HG03039 (cell line): Measurements from ENCODE around the gene EEF2K.
A peak's percentile ranks its signal among the peaks of the same experiment; 100 is the strongest.
"Not testable (repeated sequence)": the region's sequence is repeated elsewhere in the genome, so short reads cannot be mapped to it uniquely, and the experiment has no call there.

Experiments
- ATAC-seq: cut with Tn5 transposase; IDR thresholded peaks from one replicate; pipeline ENCODE4 v1.9.1; 2021; ENCODE audit warnings: mild to moderate bottlenecking, moderate library complexity; ENCODE audit not compliant: unreplicated experiment

The EEF2K gene

GRCh38 chr16:22206013-22206841, at the start of gene EEF2K:
EEF2K (plus strand) TSS chr16:22206278; CDS start chr16:22225730, 19,452 bp downstream.
- peak; percentile 67 for ATAC-seq

- ATAC-seq, result no peak
Measured at GRCh38 chr16:22161401-22161800, 44.7 kb upstream of the EEF2K start.

GRCh38 chr16:22161999-22162655, 44.0 kb upstream of the EEF2K start, which contains the start of gene SDR42E2:
SDR42E2 (plus strand) TSS chr16:22162506; CDS start chr16:22165583, 3,077 bp downstream.
- no peak for ATAC-seq

- no peak for ATAC-seq
Measured at GRCh38 chr16:22162656-22163009, 43.4 kb upstream of the EEF2K start.

- no peak for ATAC-seq
Measured at GRCh38 chr16:22163806-22164205, 42.3 kb upstream of the EEF2K start.

DNA sequence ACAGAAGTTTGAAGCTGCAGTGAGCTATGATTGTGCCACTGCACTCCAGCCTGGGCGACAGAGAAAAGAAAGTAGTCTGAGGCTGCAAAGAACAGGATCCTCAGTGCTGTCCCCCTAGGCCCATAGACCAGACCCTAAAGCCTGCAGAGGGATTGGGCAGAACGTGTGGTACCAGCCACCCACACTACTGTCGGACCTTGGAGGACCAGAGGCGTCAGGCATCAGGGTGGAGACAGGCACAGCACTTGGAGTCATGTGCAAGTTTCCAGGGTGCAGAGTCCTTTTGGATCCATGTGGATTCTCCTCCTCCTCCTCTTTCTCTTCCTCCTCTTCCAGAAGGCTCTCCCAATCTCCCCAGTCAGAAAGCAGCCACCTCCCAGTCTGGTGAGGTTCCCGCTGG, 41.6 kb upstream of the EEF2K start:
- no peak for ATAC-seq

DNA sequence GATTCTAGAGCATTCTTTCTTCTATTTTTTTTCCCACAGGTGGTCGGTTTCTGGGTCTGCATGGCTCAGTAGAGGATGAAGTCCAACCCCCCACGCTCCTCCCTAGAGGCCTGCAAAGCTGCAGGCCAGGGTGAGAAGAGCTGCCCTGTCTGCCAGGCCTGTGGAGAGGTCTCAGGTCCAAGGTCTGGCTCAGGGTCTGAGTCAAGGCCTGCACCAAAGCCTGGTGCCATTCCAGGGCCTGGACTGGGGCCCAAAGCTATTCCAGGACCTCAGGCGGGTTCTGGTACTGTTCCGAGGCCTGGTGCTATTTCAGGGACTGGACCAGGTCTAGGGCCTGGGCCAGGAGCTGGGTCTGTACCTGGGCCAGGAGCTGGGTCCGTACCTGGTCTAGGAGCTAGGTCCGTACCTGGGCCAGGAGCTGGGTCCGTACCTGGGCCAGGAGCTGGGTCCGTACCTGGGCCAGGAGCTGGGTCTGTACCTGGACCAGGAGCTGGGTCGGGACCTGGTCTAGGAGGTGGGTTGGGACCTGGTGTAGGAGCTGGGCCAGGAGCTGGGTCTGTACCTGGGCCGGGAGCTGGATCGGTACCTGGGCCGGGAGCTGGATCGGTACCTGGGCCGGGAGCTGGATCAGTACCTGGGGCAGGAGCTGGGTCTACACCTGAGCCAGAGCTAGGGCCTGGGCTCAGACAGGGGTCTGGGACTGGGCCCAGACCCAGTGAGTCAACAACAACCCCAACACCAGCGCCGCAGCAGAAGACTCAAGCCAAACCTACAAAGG, 40.4 kb upstream of the EEF2K start:
- ATAC-seq, result no peak

DNA sequence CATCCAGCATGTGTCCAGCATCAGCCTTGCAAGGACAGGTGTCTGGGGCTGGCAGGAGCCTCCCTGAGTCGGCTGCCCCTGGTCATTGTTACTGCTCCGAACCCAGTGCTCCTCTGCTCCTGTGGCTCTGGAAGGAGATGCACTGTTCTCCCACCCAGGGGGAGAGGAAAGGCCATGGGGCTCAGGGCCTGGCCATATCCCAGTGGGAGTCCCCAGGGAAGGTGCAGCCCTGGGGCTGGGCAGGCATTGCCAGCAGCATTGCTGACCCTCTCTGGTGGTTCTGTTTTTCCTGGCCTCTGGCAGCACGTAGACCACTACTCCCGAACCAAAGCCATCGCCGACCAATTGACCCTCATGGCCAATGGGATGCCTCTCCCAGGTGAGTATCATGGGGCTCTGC, 34.1 kb upstream of the EEF2K start:
- no peak for ATAC-seq

- ATAC-seq, result not testable (repeated sequence)
Measured at GRCh38 chr16:22172642-22173041, 33.4 kb upstream of the EEF2K start.

DNA sequence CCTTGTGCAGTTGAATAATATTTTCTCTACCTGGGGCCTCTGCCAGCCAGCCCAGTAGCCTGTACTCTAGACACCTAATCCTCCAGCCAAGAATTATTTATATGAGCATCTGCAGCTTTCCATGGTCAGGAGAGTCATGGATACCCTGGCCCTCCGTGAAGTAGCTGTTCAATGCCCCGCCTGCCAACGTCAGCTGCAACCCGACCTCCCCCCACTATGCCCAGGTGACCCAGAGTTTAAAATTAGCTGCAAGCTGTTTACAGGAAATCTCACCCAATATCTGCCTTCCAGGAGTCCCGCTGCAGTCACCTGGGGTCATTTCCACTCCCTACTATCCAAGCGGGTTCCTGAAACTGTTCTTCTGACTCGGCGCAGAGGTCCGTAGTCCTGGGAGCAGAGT, 31.4 kb upstream of the EEF2K start:
- no peak for ATAC-seq

- no peak for ATAC-seq
Measured at GRCh38 chr16:22177968-22178930, 27.8 kb upstream of the EEF2K start.

DNA sequence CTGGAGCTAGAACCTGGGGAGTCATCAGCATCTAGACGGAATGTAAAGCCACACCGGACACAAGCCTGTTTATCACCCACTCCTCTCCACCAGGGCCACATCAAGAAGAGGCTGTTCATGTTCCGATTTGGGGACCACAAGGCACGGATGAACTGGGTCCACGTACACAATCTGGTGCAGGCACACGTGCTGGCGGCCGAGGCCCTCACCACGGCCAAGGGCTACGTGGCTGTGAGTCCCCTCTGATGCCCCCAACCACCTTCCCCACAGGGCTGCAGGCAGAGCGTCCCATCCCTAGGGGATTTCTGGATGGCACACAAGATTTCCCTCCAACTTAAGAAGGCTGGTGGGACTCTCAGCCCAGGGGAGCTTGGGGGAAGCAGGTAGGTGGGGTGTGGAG, 24.7 kb upstream of the EEF2K start:
- no peak for ATAC-seq

DNA sequence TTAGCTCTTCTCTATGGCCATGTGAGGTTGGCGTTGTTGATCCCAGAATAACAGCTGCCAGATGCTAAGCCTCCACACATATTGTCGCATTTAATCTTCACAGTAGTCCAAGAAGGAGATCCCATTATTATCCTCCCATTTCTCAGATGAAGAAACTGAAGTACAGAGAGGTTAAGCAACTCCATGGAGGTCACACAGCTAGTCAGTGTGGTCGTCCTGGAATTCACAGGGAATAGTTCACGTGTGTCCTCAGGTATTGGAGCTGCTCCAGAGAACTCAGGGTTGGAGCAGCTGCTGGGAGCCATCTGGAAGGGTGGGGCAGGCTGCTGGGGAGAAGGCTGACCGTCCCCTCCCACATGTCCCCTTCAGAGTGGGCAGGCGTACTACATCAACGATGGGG, 24.2 kb upstream of the EEF2K start:
- no peak for ATAC-seq

DNA sequence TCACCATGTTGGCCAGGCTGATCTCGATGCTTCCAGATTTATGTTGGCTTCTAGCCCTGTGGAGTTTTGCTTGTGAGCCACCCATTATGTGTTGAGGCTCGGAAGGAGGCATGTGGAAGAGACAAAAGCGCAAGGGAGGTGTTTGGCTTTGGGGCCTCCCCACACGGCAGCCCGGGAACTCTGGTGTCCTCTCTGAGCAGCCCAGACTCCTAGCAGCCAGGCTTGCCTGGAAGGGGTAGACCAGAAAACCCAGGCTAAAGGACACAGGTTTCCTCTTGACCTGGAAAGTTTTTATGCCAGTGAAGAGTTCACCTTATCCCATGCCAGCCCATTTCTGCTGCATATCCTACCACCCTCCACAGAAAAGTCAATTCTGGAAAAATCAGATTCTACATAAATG, 22.7 kb upstream of the EEF2K start:
- no peak for ATAC-seq

GRCh38 chr16:22183901-22184614, 22.0 kb upstream of the EEF2K start:
- ATAC-seq, result no peak

- no peak for ATAC-seq
Measured at GRCh38 chr16:22184615-22184968, 21.5 kb upstream of the EEF2K start.

DNA sequence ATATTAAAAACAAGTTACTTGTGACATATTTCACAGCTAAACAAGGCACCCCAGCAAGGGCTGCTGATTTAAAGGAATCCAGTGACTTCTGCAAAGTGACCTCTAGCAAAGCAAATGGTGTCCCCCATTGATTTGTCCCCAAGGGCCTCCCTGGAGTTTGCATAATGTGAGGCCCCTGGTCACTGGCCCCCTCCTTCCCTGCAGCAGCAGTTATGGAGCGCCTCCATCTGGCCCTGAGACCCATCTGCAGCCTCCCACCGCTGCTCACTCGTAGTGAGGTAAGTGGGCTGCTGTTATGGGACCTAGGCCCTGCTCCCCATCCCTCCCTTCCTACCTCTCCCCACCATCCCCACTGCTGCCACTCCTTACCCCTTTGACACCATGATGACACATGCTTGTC, 19.6 kb upstream of the EEF2K start:
- no peak for ATAC-seq

- no peak for ATAC-seq
Measured at GRCh38 chr16:22188267-22188594, 17.8 kb upstream of the EEF2K start.

- ATAC-seq, result no peak
Measured at GRCh38 chr16:22188595-22189442, 17.3 kb upstream of the EEF2K start.
